Neural cell (in vitro differentiated cells): ENCODE data around the gene A4GALT. TPM values are rescaled to one million over a fixed set of nuclear protein-coding genes. Genes with fewer than 3 reads are reported as not detected.

Experiments used
- H2AFZ ChIP-seq: fragments of 200-600, 300-800 bp; sonication (generic), shearing (Covaris generic); 2 replicates; pipeline ENCODE4 v1.6.0; 2014; ENCODE audit warnings: low read depth, mild to moderate bottlenecking, antibody characterized with exemption, low read length, moderate library complexity
- H3F3A ChIP-seq: fragments of 200-600 bp; shearing (Covaris generic); 2 replicates; pipeline ENCODE4 v1.6.1; 2016; ENCODE audit warnings: mild to moderate bottlenecking, moderate library complexity, mixed read lengths, antibody characterized with exemption, low read length; ENCODE audit not compliant: insufficient read depth, poor library complexity, severe bottlenecking
- H3K27ac ChIP-seq: fragments of 200-600, 300-800 bp; sonication (generic), shearing (Covaris generic); 2 replicates; pipeline ENCODE4 v1.5.1; 2014; ENCODE audit warnings: mild to moderate bottlenecking, low read length, moderate library complexity
- H3K27me3 ChIP-seq: fragments of 300-800, 200-600 bp; sonication (generic), shearing (Covaris generic); 2 replicates; pipeline ENCODE4 v1.6.0; 2014; ENCODE audit warnings: mild to moderate bottlenecking, low read depth, low read length, moderate library complexity; ENCODE audit not compliant: insufficient read depth
- H3K36me3 ChIP-seq: fragments of 300-800, 200-600 bp; sonication (generic), shearing (Covaris generic); 2 replicates; pipeline ENCODE4 v1.5.1; 2014; ENCODE audit warnings: mild to moderate bottlenecking, antibody characterized with exemption, low read length, moderate library complexity; ENCODE audit not compliant: insufficient read depth
- H3K4me2 ChIP-seq: fragments of 300-800, 200-600 bp; sonication (generic), shearing (Covaris generic); 2 replicates; pipeline ENCODE4 v1.6.0; 2014; ENCODE audit warnings: mild to moderate bottlenecking, low read length
- H3K4me3 ChIP-seq: fragments of 300-800, 200-600 bp; sonication (generic), shearing (Covaris generic); 2 replicates; pipeline ENCODE4 v1.5.1; 2014; ENCODE audit warnings: mild to moderate bottlenecking, low read length, moderate library complexity
- H3K79me2 ChIP-seq: fragments of 200-600 bp; shearing (Covaris generic); replicated peaks from 2 replicates; pipeline ENCODE4 v1.6.0; 2014; ENCODE audit warnings: mild to moderate bottlenecking, low read length, moderate library complexity; ENCODE audit not compliant: insufficient read depth
- H3K9ac ChIP-seq: fragments of 300-800, 200-600 bp; sonication (generic), shearing (Covaris generic); 2 replicates; pipeline ENCODE4 v1.6.1; 2016; ENCODE audit warnings: mild to moderate bottlenecking, low read length, mixed read lengths
- H3K9me2 ChIP-seq: fragments of 200-600 bp; shearing (Covaris generic); 2 replicates; pipeline ENCODE4 v1.6.1; 2016; ENCODE audit warnings: mild to moderate bottlenecking, low read length, mixed read lengths; ENCODE audit not compliant: insufficient read depth
- H3K9me3 ChIP-seq: fragments of 200-600, 300-800 bp; sonication (generic), shearing (Covaris generic); 2 replicates; pipeline ENCODE4 v1.6.1; 2016; ENCODE audit warnings: mild to moderate bottlenecking, mixed run types, low read length, moderate library complexity, mixed read lengths
- H4K20me1 ChIP-seq: fragments of 200-600 bp; shearing (Covaris generic); 2 replicates; pipeline ENCODE4 v1.6.1; 2016; ENCODE audit warnings: mild to moderate bottlenecking, mixed run types; ENCODE audit not compliant: insufficient read depth
- EP300 ChIP-seq: fragments of 450-650 bp; conservative IDR thresholded peaks from 2 replicates; pipeline ENCODE4 v1.6.1; 2014; ENCODE audit warnings: antibody characterized with exemption, mild to moderate bottlenecking, moderate library complexity; ENCODE audit not compliant: poor library complexity, severe bottlenecking
- EZH2 ChIP-seq: fragments of 200-600, 300-800 bp; shearing (Covaris generic), sonication (generic); IDR thresholded peaks from 2 replicates; pipeline ENCODE4 v1.6.1; 2014; ENCODE audit warnings: antibody characterized with exemption, low read length, borderline replicate concordance, mild to moderate bottlenecking; ENCODE audit not compliant: insufficient read depth, poor library complexity, severe bottlenecking
- MXI1 ChIP-seq: fragments of 450-650 bp; conservative IDR thresholded peaks from 2 replicates; pipeline ENCODE4 v1.6.1; 2014; ENCODE audit warnings: antibody characterized with exemption, mild to moderate bottlenecking; ENCODE audit not compliant: poor library complexity, severe bottlenecking
- POLR2AphosphoS5 ChIP-seq: IDR thresholded peaks from 2 replicates; pipeline ENCODE4 v1.6.1; 2012
- RAD21 ChIP-seq: fragments of 450-650 bp; conservative IDR thresholded peaks from 2 replicates; pipeline ENCODE4 v1.6.1; 2014; ENCODE audit warnings: antibody characterized with exemption, mild to moderate bottlenecking, moderate library complexity
- SMC3 ChIP-seq: fragments of 450-650 bp; conservative IDR thresholded peaks from 2 replicates; pipeline ENCODE4 v1.6.1; 2014; ENCODE audit warnings: antibody characterized with exemption, mild to moderate bottlenecking, moderate library complexity; ENCODE audit not compliant: poor library complexity
- TAF1 ChIP-seq: IDR thresholded peaks from 2 replicates; pipeline ENCODE4 v1.6.1; 2012; ENCODE audit warnings: low read depth
- polyA plus RNA-seq: library from polyadenylated mRNA; depleted of rRNA; stranded (reverse); fragments of >200 nt; gene quantifications from 2 replicates; pipeline ENCODE4 v1.2.3, GENCODE V29; 2014
- TF ChIP-seq, protein P1 (sequence below): IDR thresholded peaks from 2 replicates; pipeline ENCODE4 v1.6.1; 2012; ENCODE audit warnings: borderline replicate concordance
- TF ChIP-seq, protein P2 (sequence below): fragments of 450-650 bp; IDR thresholded peaks from 2 replicates; pipeline ENCODE4 v1.5.1; 2014; ENCODE audit warnings: antibody characterized with exemption, mild to moderate bottlenecking, moderate library complexity; ENCODE audit not compliant: poor library complexity, severe bottlenecking

The A4GALT gene
- polyA plus RNA-seq, 1 donor from 2014 or later = not detected

DNA sequence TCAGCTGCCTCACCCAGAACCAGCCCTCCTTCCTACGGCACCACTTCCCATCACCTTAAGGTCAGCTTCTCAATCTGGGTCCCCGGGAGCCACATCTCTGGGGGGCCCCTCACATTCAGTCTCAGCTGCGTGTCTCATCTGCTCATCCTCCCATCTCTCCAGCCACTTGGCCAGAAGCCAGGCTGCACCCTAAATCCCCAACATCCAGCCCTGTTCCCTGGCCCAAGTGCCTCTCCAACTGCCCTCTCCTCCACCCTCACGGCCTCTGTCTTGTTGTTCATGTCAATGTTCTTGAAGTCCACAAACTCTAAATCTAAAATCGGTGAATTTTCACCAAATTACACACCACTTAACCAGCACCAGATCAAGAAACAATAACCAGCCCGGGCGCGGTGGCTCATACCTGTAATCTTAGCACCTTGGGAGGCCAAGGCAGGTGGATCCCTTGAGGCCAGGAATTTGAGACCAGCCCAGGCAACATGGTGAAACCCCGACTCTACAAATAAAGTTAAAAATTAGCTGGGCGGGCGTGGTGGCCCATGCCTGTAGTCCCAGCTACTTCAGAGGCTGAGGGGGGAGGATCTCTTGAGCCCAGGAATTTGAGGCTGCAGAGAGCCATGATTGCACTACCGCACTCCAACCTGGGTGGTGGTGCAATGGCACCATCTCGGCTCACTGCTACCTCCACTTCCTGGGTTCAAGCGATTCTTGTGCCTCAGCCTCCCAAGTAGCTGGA lies 33.7 kb downstream of the A4GALT start:
- H3K4me2 ChIP-seq = no peak overlapping the region
- H3K27ac ChIP-seq = no peak overlapping the region
- no peaks in the 10 kb centered on the region for H3K79me2 ChIP-seq
- H3F3A ChIP-seq = no peaks in the 10 kb centered on the region
- H3K9me2 ChIP-seq = no peaks in the 10 kb centered on the region
- H3K9ac ChIP-seq = no peak overlapping the region
- no peaks in the 10 kb centered on the region for H3K9me3 ChIP-seq
- no peaks in the 10 kb centered on the region for H4K20me1 ChIP-seq
- H2AFZ ChIP-seq = no peak overlapping the region
- H3K27me3 ChIP-seq = no peaks in the 10 kb centered on the region
- no peak for TF ChIP-seq MXI1
- H3K36me3 ChIP-seq = no peaks in the 10 kb centered on the region
- H3K4me3 ChIP-seq = no peak overlapping the region

DNA sequence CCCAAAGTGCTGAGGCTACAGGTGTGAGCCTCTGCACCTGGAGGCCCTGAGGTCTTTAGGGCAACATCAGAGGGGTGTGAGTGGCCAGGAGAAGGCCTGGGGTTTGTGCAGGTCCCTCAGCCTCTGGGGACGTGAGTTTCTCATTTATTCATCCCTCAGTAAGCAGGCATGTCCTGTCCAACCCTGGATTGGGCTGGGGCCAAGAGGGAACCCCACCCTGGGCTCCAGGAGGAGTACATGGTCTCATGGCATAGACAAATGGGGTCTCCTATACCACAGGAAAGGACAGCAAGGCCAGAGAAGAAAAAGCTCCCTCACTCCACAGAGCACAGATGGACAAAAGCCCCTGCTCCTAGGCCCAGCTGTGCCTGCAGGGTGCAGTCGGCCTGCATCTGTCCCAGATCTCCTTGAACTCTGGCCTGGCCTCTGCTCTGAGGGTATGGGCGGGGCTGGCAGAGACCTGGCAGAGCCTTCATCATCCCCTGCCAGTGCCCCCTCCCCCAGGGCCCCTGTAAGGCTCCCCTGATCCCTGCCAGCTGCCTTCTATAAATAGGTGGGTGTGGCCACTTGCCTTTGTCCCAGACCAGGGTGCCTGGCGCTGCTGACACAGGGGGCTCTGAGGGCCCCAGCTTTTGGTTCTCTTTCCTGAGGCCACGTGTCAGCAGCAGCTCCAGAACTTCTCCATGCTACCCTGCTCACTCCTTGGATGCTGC lies 34.6 kb downstream of the A4GALT start:
- TF ChIP-seq MXI1 (no peak), SMC3 (no peak), EZH2 (no peak), POLR2AphosphoS5 (no peak)
- no peaks in the 10 kb centered on the region for H3K9me3 ChIP-seq
- no peaks in the 10 kb centered on the region for H3F3A ChIP-seq
- no peak overlapping the region for H3K27ac ChIP-seq
- H3K4me2 ChIP-seq = no peak overlapping the region
- no peak overlapping the region for H3K9ac ChIP-seq
- no peak overlapping the region for H3K4me3 ChIP-seq
- H3K27me3 ChIP-seq = no peaks in the 10 kb centered on the region
- H3K36me3 ChIP-seq = no peaks in the 10 kb centered on the region
- no peaks in the 10 kb centered on the region for H3K9me2 ChIP-seq
- no peaks in the 10 kb centered on the region for H3K79me2 ChIP-seq
- no peak overlapping the region for H2AFZ ChIP-seq
- no peaks in the 10 kb centered on the region for H4K20me1 ChIP-seq

DNA sequence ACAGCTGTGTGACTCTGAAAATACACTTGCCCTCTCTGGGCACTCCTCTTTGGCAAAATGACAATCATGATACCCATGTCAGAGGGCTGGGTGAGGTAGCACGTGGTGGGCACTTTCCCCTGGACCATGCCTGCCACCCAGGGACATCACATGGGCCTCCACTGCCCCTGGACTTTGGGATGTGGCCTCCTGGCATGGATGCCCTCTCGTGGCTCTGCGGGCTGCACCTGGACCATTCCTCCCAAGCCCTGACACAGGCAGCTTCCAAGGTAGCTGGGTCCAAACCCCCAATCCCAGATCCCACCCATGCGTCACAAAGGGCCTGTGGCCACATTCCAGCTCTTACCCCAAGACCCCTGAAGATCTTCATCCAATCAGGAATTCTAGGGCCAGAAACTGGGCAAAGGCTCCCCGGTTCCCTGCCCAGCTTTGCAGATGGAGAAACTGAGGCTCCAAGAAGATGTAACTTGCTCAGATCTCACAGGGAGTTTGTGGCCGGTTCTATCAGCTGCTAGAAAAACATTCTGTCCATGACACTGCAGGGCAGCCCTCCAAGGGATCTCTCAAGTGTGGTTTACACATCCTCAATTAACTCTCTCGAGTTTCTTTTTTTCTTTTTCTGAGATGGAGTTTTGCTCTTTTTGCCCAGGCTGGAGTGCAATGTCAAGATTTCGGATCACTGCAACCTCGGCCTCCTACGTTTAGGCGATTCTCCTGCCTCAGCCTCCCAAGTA lies 36.0 kb downstream of the A4GALT start:
- H4K20me1 ChIP-seq = no peaks in the 10 kb centered on the region
- H3K4me2 ChIP-seq = no peak overlapping the region
- no peaks in the 10 kb centered on the region for H3K79me2 ChIP-seq
- no peaks in the 10 kb centered on the region for H3K36me3 ChIP-seq
- TF ChIP-seq EZH2 (no peak), RAD21 (no peak), SMC3 (no peak), POLR2AphosphoS5 (no peak), TAF1 (no peak), EP300 (no peak), MXI1 (no peak)
- TF ChIP-seq, protein P1, sequence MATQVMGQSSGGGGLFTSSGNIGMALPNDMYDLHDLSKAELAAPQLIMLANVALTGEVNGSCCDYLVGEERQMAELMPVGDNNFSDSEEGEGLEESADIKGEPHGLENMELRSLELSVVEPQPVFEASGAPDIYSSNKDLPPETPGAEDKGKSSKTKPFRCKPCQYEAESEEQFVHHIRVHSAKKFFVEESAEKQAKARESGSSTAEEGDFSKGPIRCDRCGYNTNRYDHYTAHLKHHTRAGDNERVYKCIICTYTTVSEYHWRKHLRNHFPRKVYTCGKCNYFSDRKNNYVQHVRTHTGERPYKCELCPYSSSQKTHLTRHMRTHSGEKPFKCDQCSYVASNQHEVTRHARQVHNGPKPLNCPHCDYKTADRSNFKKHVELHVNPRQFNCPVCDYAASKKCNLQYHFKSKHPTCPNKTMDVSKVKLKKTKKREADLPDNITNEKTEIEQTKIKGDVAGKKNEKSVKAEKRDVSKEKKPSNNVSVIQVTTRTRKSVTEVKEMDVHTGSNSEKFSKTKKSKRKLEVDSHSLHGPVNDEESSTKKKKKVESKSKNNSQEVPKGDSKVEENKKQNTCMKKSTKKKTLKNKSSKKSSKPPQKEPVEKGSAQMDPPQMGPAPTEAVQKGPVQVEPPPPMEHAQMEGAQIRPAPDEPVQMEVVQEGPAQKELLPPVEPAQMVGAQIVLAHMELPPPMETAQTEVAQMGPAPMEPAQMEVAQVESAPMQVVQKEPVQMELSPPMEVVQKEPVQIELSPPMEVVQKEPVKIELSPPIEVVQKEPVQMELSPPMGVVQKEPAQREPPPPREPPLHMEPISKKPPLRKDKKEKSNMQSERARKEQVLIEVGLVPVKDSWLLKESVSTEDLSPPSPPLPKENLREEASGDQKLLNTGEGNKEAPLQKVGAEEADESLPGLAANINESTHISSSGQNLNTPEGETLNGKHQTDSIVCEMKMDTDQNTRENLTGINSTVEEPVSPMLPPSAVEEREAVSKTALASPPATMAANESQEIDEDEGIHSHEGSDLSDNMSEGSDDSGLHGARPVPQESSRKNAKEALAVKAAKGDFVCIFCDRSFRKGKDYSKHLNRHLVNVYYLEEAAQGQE = no peak
- TF ChIP-seq, protein P2, sequence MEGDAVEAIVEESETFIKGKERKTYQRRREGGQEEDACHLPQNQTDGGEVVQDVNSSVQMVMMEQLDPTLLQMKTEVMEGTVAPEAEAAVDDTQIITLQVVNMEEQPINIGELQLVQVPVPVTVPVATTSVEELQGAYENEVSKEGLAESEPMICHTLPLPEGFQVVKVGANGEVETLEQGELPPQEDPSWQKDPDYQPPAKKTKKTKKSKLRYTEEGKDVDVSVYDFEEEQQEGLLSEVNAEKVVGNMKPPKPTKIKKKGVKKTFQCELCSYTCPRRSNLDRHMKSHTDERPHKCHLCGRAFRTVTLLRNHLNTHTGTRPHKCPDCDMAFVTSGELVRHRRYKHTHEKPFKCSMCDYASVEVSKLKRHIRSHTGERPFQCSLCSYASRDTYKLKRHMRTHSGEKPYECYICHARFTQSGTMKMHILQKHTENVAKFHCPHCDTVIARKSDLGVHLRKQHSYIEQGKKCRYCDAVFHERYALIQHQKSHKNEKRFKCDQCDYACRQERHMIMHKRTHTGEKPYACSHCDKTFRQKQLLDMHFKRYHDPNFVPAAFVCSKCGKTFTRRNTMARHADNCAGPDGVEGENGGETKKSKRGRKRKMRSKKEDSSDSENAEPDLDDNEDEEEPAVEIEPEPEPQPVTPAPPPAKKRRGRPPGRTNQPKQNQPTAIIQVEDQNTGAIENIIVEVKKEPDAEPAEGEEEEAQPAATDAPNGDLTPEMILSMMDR = no peak
- H3K4me3 ChIP-seq = no peak overlapping the region
- no peak overlapping the region for H3K9ac ChIP-seq
- H3K27ac ChIP-seq = no peak overlapping the region
- no peaks in the 10 kb centered on the region for H3K27me3 ChIP-seq
- no peaks in the 10 kb centered on the region for H3K9me2 ChIP-seq
- no peaks in the 10 kb centered on the region for H3K9me3 ChIP-seq
- no peak overlapping the region for H2AFZ ChIP-seq
- H3F3A ChIP-seq = no peaks in the 10 kb centered on the region
